ENCODE data around the gene SCYGR4.

Gene SCYGR4

GRCh38 chr2:227630322-227630721 lies 13.0 kb downstream of the SCYGR4 start:
- Histone ChIP-seq H3K27ac (ENCODE audit: low read depth, low read length, poor library complexity, severe bottlenecking) (no peak overlapping the region), H3K9ac (ENCODE audit: low read length) (no peak overlapping the region), H3K9me2 (ENCODE audit: low read depth, low read length) (no peaks in the 10 kb centered on the region), H3K36me3 (ENCODE audit: insufficient read depth, low read length) (no peaks in the 10 kb centered on the region), H3K9me3 (ENCODE audit: low read length) (no peaks in the 10 kb centered on the region), H3K4me3 (ENCODE audit: low read depth, low read length, poor library complexity, severe bottlenecking) (no peak overlapping the region), H3K4me1 (ENCODE audit: insufficient read depth, low read length, severe bottlenecking) (no peaks in the 10 kb centered on the region), H3K4me2 (ENCODE audit: low read length) (no peak overlapping the region), H3F3A (ENCODE audit: insufficient read depth, low read length) (no peaks in the 10 kb centered on the region), H2AFZ (ENCODE audit: low read length) (no peak overlapping the region), H3K79me2 (ENCODE audit: insufficient read depth, low read length) (no peaks in the 10 kb centered on the region), H3K27me3 (ENCODE audit: insufficient read depth, low read length) (no peaks in the 10 kb centered on the region), H4K20me1 (ENCODE audit: insufficient read depth, low read length) (no peaks in the 10 kb centered on the region)
- TF ChIP-seq EZH2 (IDR thresholded peaks at IDR 0.05; ENCODE audit: borderline replicate concordance, low read length) (no peak), CTCF (IDR thresholded peaks at IDR 0.05; ENCODE audit: low read length) (no peak)

GRCh38 chr2:227632827-227633226 lies 15.5 kb downstream of the SCYGR4 start:
- Histone ChIP-seq H3K27me3 (ENCODE audit: insufficient read depth, low read length) (no peaks in the 10 kb centered on the region), H2AFZ (ENCODE audit: low read length) (no peak overlapping the region), H3K9me3 (ENCODE audit: low read length) (no peaks in the 10 kb centered on the region), H3K9me2 (ENCODE audit: low read depth, low read length) (no peaks in the 10 kb centered on the region), H3K36me3 (ENCODE audit: insufficient read depth, low read length) (no peaks in the 10 kb centered on the region), H3K79me2 (ENCODE audit: insufficient read depth, low read length) (no peaks in the 10 kb centered on the region), H3K4me2 (ENCODE audit: low read length) (no peak overlapping the region), H3K27ac (ENCODE audit: low read depth, low read length, poor library complexity, severe bottlenecking) (no peak overlapping the region), H3K4me1 (ENCODE audit: insufficient read depth, low read length, severe bottlenecking) (no peaks in the 10 kb centered on the region), H3F3A (ENCODE audit: insufficient read depth, low read length) (no peaks in the 10 kb centered on the region), H3K4me3 (ENCODE audit: low read depth, low read length, poor library complexity, severe bottlenecking) (no peak overlapping the region), H3K9ac (ENCODE audit: low read length) (no peak overlapping the region), H4K20me1 (ENCODE audit: insufficient read depth, low read length) (no peaks in the 10 kb centered on the region)
- TF ChIP-seq CTCF (IDR thresholded peaks at IDR 0.05; ENCODE audit: low read length) (no peak), EZH2 (IDR thresholded peaks at IDR 0.05; ENCODE audit: borderline replicate concordance, low read length) (no peak)

- H3K27me3 ChIP-seq (ENCODE audit: insufficient read depth, low read length) = no peaks in the 10 kb centered on the region
- H3K27ac ChIP-seq (ENCODE audit: low read depth, low read length, poor library complexity, severe bottlenecking) = no peak overlapping the region
- no peaks in the 10 kb centered on the region for H3K36me3 ChIP-seq (ENCODE audit: insufficient read depth, low read length)
- H4K20me1 ChIP-seq (ENCODE audit: insufficient read depth, low read length) = no peaks in the 10 kb centered on the region
- H3K4me2 ChIP-seq (ENCODE audit: low read length) = no peak overlapping the region
- no peak overlapping the region for H2AFZ ChIP-seq (ENCODE audit: low read length)
- no peaks in the 10 kb centered on the region for H3F3A ChIP-seq (ENCODE audit: insufficient read depth, low read length)
- H3K79me2 ChIP-seq (ENCODE audit: insufficient read depth, low read length) = no peaks in the 10 kb centered on the region
- H3K9me2 ChIP-seq (ENCODE audit: low read depth, low read length) = no peaks in the 10 kb centered on the region
- no peaks in the 10 kb centered on the region for H3K4me1 ChIP-seq (ENCODE audit: insufficient read depth, low read length, severe bottlenecking)
- no peak overlapping the region for H3K4me3 ChIP-seq (ENCODE audit: low read depth, low read length, poor library complexity, severe bottlenecking)
- H3K9me3 ChIP-seq (ENCODE audit: low read length) = no peaks in the 10 kb centered on the region
- H3K9ac ChIP-seq (ENCODE audit: low read length) = no peak overlapping the region
- TF ChIP-seq EZH2 (IDR thresholded peaks at IDR 0.05; ENCODE audit: borderline replicate concordance, low read length) = no peak
- TF ChIP-seq CTCF (IDR thresholded peaks at IDR 0.05; ENCODE audit: low read length) = no peak
These were observed 16.9 kb downstream of the SCYGR4 start for GRCh38 chr2:227634201-227634600.
